ENCODE data around the gene RNF4. TPM values are rescaled to one million over a fixed set of nuclear protein-coding genes. Genes with fewer than 3 reads are reported as not detected.

The RNF4 gene
- total RNA-seq, 1 donor from 2014 or later: 74.2 TPM

DNA sequence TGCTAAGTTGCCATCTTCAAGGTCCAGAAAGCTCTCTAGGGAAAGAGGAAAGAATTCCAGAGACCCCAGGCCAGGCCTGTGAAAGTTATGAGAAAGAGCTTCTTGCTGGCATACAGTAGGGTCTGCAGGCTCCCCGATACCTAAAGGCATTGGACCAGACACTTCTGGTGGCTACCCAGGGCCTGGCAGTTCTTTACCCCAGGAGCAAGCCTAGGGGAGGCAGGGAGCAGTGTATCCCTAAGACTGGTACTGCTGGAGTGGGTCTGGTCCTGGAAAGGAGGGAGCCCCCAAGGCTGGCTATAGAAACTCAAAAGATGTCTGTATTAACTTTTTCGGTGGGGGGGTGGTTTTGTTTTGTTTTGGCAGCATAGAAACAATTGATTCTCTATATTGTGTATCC is 47.7 kb downstream of the RNF4 start:
- Mint-ChIP-seq H3K4me3 (no peak overlapping the region), H3K4me1 (no peaks in the 10 kb centered on the region), H3K27ac (ENCODE audit: unreplicated experiment) (no peak overlapping the region), H3K27me3 (ENCODE audit: low read depth) (no peaks in the 10 kb centered on the region), H3K9me3 (no peaks in the 10 kb centered on the region), H3K36me3 (ENCODE audit: low read depth) (peaks cover 15% of the 10 kb centered on the region)
- TF ChIP-seq, protein P1, sequence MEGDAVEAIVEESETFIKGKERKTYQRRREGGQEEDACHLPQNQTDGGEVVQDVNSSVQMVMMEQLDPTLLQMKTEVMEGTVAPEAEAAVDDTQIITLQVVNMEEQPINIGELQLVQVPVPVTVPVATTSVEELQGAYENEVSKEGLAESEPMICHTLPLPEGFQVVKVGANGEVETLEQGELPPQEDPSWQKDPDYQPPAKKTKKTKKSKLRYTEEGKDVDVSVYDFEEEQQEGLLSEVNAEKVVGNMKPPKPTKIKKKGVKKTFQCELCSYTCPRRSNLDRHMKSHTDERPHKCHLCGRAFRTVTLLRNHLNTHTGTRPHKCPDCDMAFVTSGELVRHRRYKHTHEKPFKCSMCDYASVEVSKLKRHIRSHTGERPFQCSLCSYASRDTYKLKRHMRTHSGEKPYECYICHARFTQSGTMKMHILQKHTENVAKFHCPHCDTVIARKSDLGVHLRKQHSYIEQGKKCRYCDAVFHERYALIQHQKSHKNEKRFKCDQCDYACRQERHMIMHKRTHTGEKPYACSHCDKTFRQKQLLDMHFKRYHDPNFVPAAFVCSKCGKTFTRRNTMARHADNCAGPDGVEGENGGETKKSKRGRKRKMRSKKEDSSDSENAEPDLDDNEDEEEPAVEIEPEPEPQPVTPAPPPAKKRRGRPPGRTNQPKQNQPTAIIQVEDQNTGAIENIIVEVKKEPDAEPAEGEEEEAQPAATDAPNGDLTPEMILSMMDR (conservative IDR thresholded peaks at IDR 0.05): no peak
- no peak for DNase-seq (ENCODE audit: low read depth, low spot score)

GRCh38 chr4:2526559-2526958 is 57.7 kb downstream of the RNF4 start:
- no peak for DNase-seq (ENCODE audit: low read depth, low spot score)
- no peak overlapping the region for H3K27ac Mint-ChIP-seq (ENCODE audit: unreplicated experiment)
- no peaks in the 10 kb centered on the region for H3K4me1 Mint-ChIP-seq
- H3K9me3 Mint-ChIP-seq: no peaks in the 10 kb centered on the region
- TF ChIP-seq, protein P1 (conservative IDR thresholded peaks at IDR 0.05): peak; percentile 15
- no peaks in the 10 kb centered on the region for H3K36me3 Mint-ChIP-seq (ENCODE audit: low read depth)
- no peaks in the 10 kb centered on the region for H3K27me3 Mint-ChIP-seq (ENCODE audit: low read depth)
- H3K4me3 Mint-ChIP-seq: peak overlapping the region; percentile 31

GRCh38 chr4:2534904-2535375 is 66.0 kb downstream of the RNF4 start:
- TF ChIP-seq, protein P1 (conservative IDR thresholded peaks at IDR 0.05): no peak
- H3K27me3 Mint-ChIP-seq (ENCODE audit: low read depth): no peaks in the 10 kb centered on the region
- no peaks in the 10 kb centered on the region for H3K9me3 Mint-ChIP-seq
- no peak for DNase-seq (ENCODE audit: low read depth, low spot score)
- no peaks in the 10 kb centered on the region for H3K36me3 Mint-ChIP-seq (ENCODE audit: low read depth)
- peak overlapping the region; percentile 97 for H3K4me3 Mint-ChIP-seq
- H3K27ac Mint-ChIP-seq (ENCODE audit: unreplicated experiment): peak overlapping the region; percentile 99
- H3K4me1 Mint-ChIP-seq: peaks cover 21% of the 10 kb centered on the region

DNA sequence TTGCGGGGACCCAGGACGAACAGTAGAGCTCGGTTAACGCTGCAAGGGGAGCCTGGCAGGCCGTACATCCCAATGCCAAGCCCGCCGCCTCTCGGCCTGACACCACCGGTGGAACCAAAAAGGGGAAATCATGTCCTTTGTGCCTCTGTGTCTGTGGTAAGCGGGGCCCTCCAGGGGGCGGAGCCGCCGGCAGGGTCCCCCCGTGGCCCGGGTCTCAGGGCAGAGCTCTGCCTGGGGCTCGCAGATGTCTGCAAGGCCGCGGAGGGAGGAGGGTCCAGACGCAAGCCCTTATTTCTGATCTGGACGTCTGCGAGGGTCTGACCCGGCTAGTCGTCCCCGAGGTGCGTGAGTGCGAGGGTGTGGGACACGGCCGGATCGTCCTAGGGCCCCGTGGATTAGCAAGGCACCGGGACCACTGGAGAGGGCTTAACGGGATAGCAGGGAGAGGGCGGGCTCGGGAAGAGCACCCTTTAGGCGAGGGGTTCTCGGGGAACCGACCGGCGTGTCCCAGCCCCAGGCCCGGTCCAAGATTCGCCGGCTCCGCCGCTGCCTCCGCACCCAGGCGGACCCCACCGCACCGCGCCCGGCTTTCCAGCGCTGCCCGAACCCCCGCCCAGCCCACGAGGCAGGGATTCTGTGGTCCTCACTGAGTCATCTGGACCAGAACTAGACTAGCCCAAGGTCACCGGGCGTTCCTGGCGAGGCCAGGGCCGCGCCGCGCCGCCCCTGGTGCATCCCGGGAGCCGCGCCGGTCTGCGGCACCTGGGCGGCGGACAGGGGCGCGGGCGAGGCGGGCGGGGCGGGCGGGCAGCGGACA is 66.7 kb downstream of the RNF4 start:
- H3K36me3 Mint-ChIP-seq (ENCODE audit: low read depth): no peaks in the 10 kb centered on the region
- H3K27ac Mint-ChIP-seq (ENCODE audit: unreplicated experiment): peak overlapping the region; percentile 99
- no peaks in the 10 kb centered on the region for H3K9me3 Mint-ChIP-seq
- TF ChIP-seq, protein P1 (conservative IDR thresholded peaks at IDR 0.05): peak; percentile 27
- H3K4me1 Mint-ChIP-seq: peaks cover 21% of the 10 kb centered on the region
- DNase-seq (ENCODE audit: low read depth, low spot score): peak; percentile 56
- H3K4me3 Mint-ChIP-seq: peak overlapping the region; percentile 97
- no peaks in the 10 kb centered on the region for H3K27me3 Mint-ChIP-seq (ENCODE audit: low read depth)

- Mint-ChIP-seq H3K9me3 (no peaks in the 10 kb centered on the region), H3K4me3 (peak within 1 kb of the TSS; percentile 97), H3K36me3 (ENCODE audit: low read depth) (no peaks in the 10 kb centered on the region), H3K27ac (ENCODE audit: unreplicated experiment) (peak within 1 kb of the TSS; percentile 99), H3K4me1 (peaks cover 21% of the 10 kb centered on the region), H3K27me3 (ENCODE audit: low read depth) (no peaks in the 10 kb centered on the region)
- DNase-seq (ENCODE audit: low read depth, low spot score): peak; percentile 90
- TF ChIP-seq, protein P1 (conservative IDR thresholded peaks at IDR 0.05): no peak
Observed at GRCh38 chr4:2536193-2537010, 67.5 kb downstream of the RNF4 start, which contains the start of gene FAM193A. Gene FAM193A (plus strand): TSS chr4:2536647. CDS start chr4:2536916, 269 bp downstream.

Data from neural crest cell (in vitro differentiated cells).